Heart left ventricle (tissue), 13 donors: Measurements from ENCODE around the gene PCDHA9.
"Not testable (repeated sequence)": the region's sequence is repeated elsewhere in the genome, so short reads cannot be mapped to it uniquely, and the experiment has no call there.

Experiments used
- POLR2A ChIP-seq, 2 donors: fragments of 450-650 bp; IDR thresholded peaks; one replicate each; pipeline ENCODE4 v1.6.1; 2017; ENCODE audit warnings: antibody characterized with exemption in 2 of 2, mild to moderate bottlenecking in 2 of 2, moderate library complexity in 2 of 2
- TF ChIP-seq, protein P1 (sequence below), 12 donors: fragments of 200-600 bp; sonication (generic) in 4 of 12; IDR thresholded peaks; one replicate each; pipeline versions ENCODE4 v1.5.0 to v1.8.0; 2018 to 2022; ENCODE audit warnings: antibody characterized with exemption in 12 of 12, mild to moderate bottlenecking in 5 of 12
- donor health status: ischemic (EF 13 %, LVEDD 7.1; RV severe dilation, severe dysfunction).
- donor health status: DM: no; HTN: yes; CAD: no.
- donor health status: DM: no; HTN: no; CAD: no.
- donor health status: ischemic (EF 25% LVEDD 6.9; RV normal size, moderate dysfunction).
- donor health status: ischemic (EF 25% LVEDD 5.7; RV mildly dilated, moderate dysfunction).
- donor health status: ischemic (EF 35%, LVEDD 5.7; RV mildly dilated, moderate dysfunction).
- donor health status: nonischemic (EF 11% LVEDD 7.7; RV severe dilation, severe dysfunction).
- donor health status: DM: yes; HTN: yes; CAD: no.
- donor health status: PGD.
- donor health status: ischemic (EF 29% LVEDD 5.4; RV normal size, mild dysfunction).
- donor health status: nonischemic (EF 23%, LVEDD 6.1; RV moderate dilation, normal function).

DNA sequence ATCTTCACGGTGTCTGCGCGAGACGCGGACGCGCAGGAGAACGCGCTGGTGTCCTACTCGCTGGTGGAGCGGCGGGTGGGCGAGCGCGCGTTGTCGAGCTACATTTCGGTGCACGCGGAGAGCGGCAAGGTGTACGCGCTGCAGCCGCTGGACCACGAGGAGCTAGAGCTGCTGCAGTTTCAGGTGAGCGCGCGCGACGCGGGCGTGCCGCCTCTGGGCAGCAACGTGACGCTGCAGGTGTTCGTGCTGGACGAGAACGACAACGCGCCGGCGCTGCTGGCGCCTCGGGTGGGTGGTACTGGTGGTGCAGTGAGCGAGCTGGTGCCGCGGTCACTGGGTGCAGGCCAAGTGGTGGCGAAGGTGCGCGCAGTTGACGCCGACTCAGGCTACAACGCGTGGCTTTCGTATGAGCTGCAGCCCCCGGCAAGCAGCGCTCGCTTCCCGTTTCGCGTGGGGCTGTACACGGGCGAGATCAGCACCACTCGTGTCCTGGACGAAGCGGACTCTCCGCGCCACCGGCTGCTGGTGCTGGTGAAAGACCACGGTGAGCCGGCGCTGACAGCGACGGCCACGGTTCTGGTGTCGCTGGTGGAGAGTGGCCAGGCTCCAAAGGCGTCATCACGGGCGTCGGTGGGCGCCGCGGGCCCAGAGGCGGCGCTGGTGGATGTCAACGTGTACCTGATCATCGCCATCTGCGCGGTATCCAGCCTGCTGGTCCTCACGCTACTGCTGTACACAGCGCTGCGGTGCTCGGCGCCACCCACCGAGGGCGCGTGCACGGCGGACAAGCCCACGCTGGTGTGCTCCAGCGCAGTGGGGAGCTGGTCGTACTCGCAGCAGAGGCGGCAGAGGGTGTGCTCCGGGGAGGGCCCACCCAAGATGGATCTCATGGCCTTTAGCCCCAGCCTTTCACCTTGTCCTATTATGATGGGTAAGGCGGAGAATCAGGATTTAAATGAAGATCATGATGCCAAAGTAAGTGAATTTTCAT lies 18.4 kb upstream of the PCDHA9 start:
- TF ChIP-seq, protein P1, sequence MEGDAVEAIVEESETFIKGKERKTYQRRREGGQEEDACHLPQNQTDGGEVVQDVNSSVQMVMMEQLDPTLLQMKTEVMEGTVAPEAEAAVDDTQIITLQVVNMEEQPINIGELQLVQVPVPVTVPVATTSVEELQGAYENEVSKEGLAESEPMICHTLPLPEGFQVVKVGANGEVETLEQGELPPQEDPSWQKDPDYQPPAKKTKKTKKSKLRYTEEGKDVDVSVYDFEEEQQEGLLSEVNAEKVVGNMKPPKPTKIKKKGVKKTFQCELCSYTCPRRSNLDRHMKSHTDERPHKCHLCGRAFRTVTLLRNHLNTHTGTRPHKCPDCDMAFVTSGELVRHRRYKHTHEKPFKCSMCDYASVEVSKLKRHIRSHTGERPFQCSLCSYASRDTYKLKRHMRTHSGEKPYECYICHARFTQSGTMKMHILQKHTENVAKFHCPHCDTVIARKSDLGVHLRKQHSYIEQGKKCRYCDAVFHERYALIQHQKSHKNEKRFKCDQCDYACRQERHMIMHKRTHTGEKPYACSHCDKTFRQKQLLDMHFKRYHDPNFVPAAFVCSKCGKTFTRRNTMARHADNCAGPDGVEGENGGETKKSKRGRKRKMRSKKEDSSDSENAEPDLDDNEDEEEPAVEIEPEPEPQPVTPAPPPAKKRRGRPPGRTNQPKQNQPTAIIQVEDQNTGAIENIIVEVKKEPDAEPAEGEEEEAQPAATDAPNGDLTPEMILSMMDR (IDR thresholded peaks at IDR 0.05): not testable (repeated sequence)
- not testable (repeated sequence) for TF ChIP-seq POLR2A (IDR thresholded peaks at IDR 0.05)
